NCI-H82 treated with DMSO at 0.1 percent for 48 hours (cell line): ENCODE data around the gene YPEL1.
"Not testable (repeated sequence)": the region's sequence is repeated elsewhere in the genome, so short reads cannot be mapped to it uniquely, and the experiment has no call there.

ENCODE experiments used
- DNase-seq: peaks from one replicate; lab custom pipeline; 2025; ENCODE audit not compliant: unreplicated experiment; lab: John Stamatoyannopoulos, UW

YPEL1 gene

GRCh38 chr22:21724496-21724895 lies 11.1 kb downstream of the YPEL1 start:
- not testable (repeated sequence) for DNase-seq

DNA sequence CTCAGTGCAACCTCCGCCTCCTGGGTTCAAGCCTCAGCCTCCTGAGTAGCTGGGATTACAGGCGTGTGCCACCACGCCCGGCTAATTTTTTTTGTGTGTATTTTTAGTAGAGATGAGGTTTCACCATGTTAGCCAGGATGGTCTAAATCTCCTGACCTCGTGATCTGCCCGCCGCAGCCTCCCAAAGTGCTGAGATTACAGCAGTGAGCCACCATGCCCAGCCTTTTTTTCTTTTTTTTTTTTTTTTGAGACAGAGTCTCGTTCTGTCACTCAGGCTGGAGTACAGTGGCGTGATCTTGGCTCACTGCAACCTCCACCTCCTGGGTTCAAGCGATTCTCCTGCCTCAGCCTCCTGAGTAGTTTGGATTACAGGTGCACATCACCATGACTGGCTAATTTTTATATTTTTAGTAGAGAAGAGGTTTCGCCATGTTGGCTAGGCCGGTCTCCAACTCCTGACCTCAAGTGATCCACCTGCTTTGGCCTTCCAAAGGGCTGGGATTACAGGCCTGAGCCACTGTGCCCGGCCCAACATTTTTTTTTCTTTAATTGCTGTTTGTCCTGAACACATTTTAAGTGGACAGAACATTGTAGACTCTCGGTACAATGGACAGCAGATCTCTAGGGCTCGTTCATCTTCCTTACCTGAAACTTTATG lies 14.3 kb downstream of the YPEL1 start:
- not testable (repeated sequence) for DNase-seq

- not testable (repeated sequence) for DNase-seq
Measured at GRCh38 chr22:21720191-21720859, 15.3 kb downstream of the YPEL1 start.

GRCh38 chr22:21719024-21719423 lies 16.6 kb downstream of the YPEL1 start:
- DNase-seq, result no peak

DNA sequence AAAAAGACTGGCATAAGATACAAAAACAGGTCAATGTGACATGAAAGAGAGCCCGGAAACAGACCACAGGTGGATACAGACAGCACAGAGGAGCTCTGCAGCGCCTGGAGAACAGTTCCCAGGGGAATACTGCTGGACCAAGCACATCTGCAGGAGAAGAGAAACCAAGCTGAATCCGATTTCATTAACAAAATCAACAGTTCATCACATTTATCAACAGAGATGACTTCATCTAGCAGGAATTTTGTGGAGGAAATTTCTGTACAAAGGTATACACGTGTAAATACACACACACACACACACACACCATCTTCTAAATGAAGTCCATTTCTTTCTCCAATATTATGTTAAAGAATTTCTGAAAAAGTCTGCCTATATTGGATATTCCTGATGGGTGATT lies 17.1 kb downstream of the YPEL1 start:
- DNase-seq, result no peak

- not testable (repeated sequence) for DNase-seq
Measured at GRCh38 chr22:21716395-21717122, 19.0 kb downstream of the YPEL1 start.

GRCh38 chr22:21714786-21715185 lies 20.8 kb downstream of the YPEL1 start:
- DNase-seq, result no peak

DNA sequence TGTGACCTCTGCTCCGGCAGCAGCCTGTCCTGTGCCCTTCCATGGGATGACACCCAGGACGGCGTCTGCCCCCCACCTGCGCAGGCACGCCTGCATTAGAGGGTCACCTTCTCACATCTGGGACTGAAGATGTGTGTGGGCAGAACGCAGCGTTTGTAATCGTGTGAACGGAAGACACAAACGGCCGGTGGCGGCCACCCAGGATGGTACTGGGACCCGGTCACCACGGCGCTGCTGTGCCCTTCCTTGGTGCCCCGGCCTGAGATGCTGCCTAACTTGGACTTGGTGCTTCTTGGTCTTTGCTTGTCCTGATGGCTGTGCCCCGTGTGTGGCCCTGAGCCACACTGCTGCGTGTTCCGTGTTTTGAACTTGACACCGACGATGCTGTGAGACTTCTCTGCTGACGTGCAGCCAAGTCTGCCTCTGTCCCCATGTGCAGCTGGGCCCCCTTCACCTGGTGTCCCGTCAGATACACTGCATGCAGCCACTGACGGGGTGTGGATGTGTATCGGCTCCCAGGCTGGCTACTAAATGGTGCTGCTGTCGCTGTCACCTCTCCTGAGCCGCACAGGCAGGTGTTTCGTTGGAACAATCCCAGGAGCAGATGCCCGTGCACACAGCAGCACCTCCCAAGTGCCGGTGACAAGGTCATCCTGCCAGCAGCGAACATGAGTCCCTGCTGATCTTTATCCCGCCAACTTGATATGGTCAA lies 21.4 kb downstream of the YPEL1 start:
- no peak for DNase-seq

DNA sequence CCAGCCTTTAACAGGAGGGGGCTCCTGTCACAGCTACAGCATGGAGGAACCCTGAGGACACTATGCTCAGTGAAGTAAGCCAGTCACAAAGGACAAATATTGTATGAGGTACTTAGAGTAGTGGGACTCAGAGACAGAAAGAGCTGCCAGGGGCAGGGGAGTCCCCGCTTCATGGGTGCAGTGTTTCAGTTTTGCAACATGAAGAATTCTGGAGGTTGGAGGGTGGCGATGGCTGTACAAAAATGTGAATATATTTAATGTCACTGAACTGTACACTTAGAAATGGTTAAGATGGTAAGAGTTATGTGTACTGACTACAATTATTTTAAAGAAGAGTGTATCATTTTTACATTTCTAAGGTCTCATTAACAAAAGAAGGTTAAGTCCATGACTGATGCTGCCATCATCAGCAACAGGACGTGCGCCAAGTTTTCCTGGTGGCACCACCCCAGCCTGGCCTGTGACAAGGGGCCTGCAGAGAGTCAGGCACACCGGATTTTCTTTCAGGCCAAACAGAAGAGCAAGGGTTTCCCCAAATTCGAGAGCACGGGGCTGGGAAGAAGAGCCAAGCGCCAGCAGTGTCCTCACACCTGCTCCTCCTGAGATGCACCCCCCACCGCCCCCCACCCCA lies 22.1 kb downstream of the YPEL1 start:
- DNase-seq, result no peak

DNA sequence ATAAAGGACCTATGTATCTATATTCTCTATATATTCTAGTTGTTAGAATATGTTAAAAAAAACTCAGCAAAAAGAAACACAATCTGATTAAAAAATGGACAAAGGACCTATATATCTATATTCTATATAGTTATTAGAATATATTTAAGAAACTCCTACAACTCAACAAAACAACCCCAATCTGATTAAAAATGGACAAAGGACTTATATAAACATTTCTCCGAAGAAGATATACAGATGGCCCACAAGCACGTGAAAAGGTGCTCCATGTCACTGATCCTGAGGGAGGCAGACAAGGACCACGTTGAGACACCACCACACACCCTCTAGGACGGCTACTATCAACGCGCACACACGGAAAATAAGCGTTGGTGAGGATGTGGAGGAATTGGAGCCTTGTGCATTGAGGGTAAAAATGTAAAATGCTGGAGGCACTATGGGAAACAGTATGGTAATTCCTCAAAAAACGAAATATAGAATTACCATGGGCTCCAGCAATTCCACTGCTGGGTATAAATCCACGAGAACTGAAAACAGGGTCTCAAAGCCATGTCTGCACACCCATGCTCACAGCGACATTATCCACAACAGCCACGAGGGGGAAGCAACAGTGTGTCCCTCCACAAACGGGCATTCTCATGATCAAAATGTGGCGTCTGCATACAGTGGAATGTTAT lies 22.7 kb downstream of the YPEL1 start:
- peak; percentile 64 for DNase-seq

GRCh38 chr22:21711851-21712250 lies 23.7 kb downstream of the YPEL1 start:
- no peak for DNase-seq

GRCh38 chr22:21710156-21710555 lies 25.4 kb downstream of the YPEL1 start:
- no peak for DNase-seq

- DNase-seq, result no peak
Measured at GRCh38 chr22:21709688-21710087, 25.9 kb downstream of the YPEL1 start.

DNA sequence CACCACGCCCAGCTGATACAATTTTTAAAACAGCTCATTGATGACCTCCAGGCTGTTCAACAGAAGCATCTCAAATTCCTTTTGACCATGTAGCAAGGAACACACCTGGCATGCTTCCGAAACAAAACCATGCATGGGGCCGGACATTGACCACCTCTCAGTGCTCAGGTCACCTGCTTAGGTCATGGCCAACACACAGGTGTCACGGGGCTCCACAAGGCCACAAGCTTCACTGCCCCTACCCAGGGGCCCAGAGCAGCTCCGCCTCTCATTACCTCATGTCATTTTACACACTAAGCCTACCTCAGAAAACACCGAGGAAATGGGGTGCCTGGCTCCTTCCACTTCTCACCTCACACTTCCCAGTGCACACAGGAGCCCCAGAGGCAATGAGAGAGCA lies 26.6 kb downstream of the YPEL1 start:
- no peak for DNase-seq

DNA sequence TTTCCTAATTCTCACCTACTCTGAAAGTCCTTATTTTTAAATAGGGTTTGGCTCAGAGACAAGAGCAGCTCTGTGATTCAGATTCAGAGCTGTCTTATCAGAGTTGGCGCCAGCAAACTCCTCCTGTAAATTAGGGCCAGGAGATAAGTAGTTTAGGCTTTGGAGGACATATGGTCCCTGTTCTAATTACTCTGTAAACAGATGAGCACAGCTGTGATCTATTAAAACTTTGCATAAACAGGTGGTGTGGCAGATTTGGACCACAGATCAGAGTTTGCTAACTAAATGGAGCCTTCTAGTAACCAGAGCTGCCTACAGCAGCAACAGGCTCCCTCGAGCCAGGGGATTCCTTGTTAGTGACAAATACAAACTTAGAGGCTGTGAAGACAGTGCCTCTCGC lies 27.9 kb downstream of the YPEL1 start:
- peak; percentile 94 for DNase-seq

GRCh38 chr22:21703684-21704316 lies 31.8 kb downstream of the YPEL1 start:
- no peak for DNase-seq

DNA sequence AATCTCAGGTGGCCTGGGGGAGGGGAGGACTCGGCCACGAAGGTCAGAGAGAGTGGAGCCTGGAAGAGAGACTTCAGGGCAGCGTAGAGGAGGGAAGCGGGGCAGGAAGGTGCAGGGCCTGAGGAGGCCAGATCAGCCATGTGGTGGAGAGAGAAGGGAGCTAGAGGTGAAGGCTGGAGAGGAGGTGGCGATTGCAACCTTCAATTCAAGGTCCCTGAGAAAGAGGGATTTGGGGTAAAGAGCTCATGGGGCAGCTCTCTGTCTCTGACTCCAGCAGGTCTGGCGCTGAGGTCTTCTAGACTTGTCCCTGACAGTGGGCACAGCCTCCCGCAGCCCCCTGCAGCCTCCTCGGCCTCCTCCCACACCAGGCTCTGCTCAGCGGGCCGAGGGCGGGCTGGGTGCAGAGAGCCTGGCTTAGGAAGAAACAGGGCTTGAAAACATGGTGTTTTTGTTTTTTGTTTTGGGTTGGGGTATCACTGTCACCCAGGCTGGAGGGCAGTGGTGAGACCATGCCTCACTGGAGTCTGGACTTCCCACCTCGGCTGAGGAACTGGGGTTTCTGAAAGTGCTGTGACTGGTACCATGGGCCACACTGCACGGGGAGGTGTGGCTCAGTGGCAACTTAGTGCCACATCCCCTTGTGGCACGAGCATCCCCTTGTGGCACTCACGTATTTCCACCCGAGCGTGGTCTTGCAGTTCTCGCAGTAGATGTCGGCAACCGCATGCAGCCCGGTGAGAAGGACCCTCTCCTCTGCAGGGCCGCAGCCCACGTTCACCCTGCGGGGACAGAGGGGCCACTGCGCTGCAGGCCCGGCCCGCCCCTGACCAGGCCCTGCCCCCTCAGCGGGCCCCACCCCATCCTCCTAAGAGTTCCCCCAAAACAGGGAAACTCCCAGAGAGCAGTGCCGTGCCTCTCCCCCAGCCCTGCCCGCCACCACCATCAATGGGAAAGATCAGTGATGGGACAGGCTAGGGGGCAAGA lies 32.6 kb downstream of the YPEL1 start:
- no peak for DNase-seq

GRCh38 chr22:21702094-21702493 lies 33.5 kb downstream of the YPEL1 start:
- DNase-seq, result no peak
